Bronchial epithelial cell (primary cell): ENCODE results near the gene CDC7. TPM values are rescaled to one million over a fixed set of nuclear protein-coding genes. Genes with fewer than 3 reads are reported as not detected.

Experiments
- DNase-seq: peaks from one replicate; pipeline ENCODE4 v3.0.0-alpha.2; 2010; ENCODE audit warnings: low read depth
- FAIRE-seq: peaks from 2 replicates; lab custom pipeline; 2011; peaks lifted over from hg19 to GRCh38; lab: Jason Lieb, UNC
- H3K27me3 ChIP-seq: 2 replicates; pipeline ENCODE4 v1.5.1; 2011; ENCODE audit warnings: low read length; ENCODE audit not compliant: control insufficient read depth, insufficient read depth
- H3K36me3 ChIP-seq: 2 replicates; pipeline ENCODE4 v1.5.1; 2011; ENCODE audit warnings: low read length; ENCODE audit not compliant: control insufficient read depth, insufficient read depth
- H3K4me3 ChIP-seq: 2 replicates; pipeline ENCODE4 v1.5.1; 2011; ENCODE audit warnings: mild to moderate bottlenecking, low read depth, low read length, control low read depth
- total RNA-seq: library from RNA; depleted of rRNA; stranded (reverse); fragments of >200 nt; gene quantifications from 2 replicates; pipeline ENCODE4 v1.2.1, GENCODE V29; 2014
- TF ChIP-seq, protein P1 (sequence below): IDR thresholded peaks from 2 replicates; pipeline ENCODE4 v1.5.1; 2011; ENCODE audit warnings: mild to moderate bottlenecking, moderate library complexity, low read length, control low read depth, inconsistent platforms; ENCODE audit not compliant: insufficient read depth, severe bottlenecking

The CDC7 gene
- total RNA-seq, 1 donor from 2014 or later, result 2.1 TPM

DNA sequence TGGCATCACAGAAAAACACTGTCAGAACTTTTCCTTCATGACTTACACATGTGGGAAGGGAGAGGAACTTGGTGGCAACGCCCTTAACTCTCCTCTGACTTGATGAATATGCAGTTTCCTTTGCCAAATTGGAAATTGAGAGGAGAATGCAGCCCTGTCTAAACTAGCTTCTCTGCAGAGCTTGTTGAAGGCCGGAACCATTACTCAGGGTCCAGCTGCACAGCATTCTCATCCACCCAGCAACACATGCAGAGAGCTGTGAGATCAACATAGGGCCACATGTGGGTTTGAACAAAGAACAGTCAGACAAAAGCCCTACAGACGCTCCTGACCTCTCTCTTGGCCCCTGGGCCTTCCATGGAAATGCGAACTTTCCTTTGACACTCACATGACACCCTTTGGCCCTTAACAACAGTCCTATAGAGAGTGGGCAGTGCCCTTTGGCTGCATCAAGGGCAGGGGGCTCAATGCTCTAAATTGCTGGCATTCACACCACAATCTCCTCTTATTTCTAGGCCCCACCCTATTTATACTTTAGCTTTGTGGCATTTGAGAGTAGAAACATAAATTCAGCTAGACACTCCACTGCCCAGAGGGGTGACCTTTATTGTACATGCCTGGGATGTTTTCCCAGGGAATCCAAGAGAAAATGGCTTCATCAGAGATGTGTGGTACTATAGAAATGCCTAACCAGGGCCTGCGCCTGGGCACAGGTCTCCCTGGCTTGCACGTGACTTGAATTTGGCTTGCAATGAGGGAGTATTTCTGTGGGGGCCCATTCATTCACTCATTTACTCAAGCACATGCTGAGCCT, 64.4 kb downstream of the CDC7 start:
- H3K36me3 ChIP-seq, result no peaks in the 10 kb centered on the region
- H3K27me3 ChIP-seq, result no peaks in the 10 kb centered on the region
- TF ChIP-seq, protein P1, sequence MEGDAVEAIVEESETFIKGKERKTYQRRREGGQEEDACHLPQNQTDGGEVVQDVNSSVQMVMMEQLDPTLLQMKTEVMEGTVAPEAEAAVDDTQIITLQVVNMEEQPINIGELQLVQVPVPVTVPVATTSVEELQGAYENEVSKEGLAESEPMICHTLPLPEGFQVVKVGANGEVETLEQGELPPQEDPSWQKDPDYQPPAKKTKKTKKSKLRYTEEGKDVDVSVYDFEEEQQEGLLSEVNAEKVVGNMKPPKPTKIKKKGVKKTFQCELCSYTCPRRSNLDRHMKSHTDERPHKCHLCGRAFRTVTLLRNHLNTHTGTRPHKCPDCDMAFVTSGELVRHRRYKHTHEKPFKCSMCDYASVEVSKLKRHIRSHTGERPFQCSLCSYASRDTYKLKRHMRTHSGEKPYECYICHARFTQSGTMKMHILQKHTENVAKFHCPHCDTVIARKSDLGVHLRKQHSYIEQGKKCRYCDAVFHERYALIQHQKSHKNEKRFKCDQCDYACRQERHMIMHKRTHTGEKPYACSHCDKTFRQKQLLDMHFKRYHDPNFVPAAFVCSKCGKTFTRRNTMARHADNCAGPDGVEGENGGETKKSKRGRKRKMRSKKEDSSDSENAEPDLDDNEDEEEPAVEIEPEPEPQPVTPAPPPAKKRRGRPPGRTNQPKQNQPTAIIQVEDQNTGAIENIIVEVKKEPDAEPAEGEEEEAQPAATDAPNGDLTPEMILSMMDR, result no peak
- DNase-seq (peak; percentile 85), FAIRE-seq (no peak)
- no peak overlapping the region for H3K4me3 ChIP-seq

- DNase-seq (peak; percentile 45), FAIRE-seq (peak; percentile 64)
- Histone ChIP-seq H3K27me3 (no peaks in the 10 kb centered on the region), H3K4me3 (no peak overlapping the region), H3K36me3 (no peaks in the 10 kb centered on the region)
- TF ChIP-seq, protein P1, result no peak
Measured at GRCh38 chr1:91567583-91567982, 66.9 kb downstream of the CDC7 start.

DNA sequence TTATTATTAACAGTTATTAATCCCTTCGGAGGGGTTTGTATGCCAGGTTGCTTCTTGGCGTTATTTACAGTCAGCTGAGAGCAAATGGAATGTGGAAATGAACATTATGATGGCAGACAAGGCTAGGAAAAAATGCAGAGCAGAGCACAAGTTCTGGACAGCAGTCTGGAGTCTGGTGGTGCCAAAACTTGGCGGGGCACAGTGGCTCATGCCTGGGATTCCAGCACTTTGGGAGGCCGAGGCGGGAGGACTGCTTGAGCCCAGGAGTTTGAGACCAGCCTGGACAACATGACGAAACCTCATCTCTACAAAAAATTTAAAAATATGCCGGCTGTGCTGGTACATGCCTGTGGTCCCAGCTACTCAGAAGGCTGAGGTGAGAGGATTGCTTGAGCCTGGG, 67.6 kb downstream of the CDC7 start:
- TF ChIP-seq, protein P1, result no peak
- no peak for FAIRE-seq
- no peaks in the 10 kb centered on the region for H3K27me3 ChIP-seq

GRCh38 chr1:91569411-91570119, 68.9 kb downstream of the CDC7 start:
- H3K36me3 ChIP-seq, result no peaks in the 10 kb centered on the region
- H3K4me3 ChIP-seq, result no peak overlapping the region
- no peaks in the 10 kb centered on the region for H3K27me3 ChIP-seq
- TF ChIP-seq, protein P1, result no peak
- peak; percentile 92 for FAIRE-seq
- DNase-seq, result peak; percentile 96

More for the DNA sequence above, 67.6 kb downstream of the CDC7 start:
- no peak for DNase-seq
- no peak overlapping the region for H3K4me3 ChIP-seq
- no peaks in the 10 kb centered on the region for H3K36me3 ChIP-seq

GRCh38 chr1:91570120-91570448, 69.4 kb downstream of the CDC7 start:
- TF ChIP-seq, protein P1, result no peak
- no peaks in the 10 kb centered on the region for H3K36me3 ChIP-seq
- DNase-seq, result no peak
- H3K4me3 ChIP-seq, result no peak overlapping the region
- no peak for FAIRE-seq
- H3K27me3 ChIP-seq, result no peaks in the 10 kb centered on the region
